PC-9 (cell line): ENCODE data around the gene AP3B1.

ENCODE experiments used
- CTCF ChIP-seq: fragments of 200-600 bp; sonication (generic); conservative IDR thresholded peaks from 2 replicates; pipeline ENCODE4 v1.6.1; 2017; ENCODE audit warnings: mixed run types, antibody characterized with exemption, mild to moderate bottlenecking, moderate library complexity
- EZH2 ChIP-seq: fragments of 200-600 bp; sonication (generic); IDR thresholded peaks from 2 replicates; pipeline ENCODE4 v1.8.0; 2017; ENCODE audit warnings: antibody characterized with exemption, low read depth

GRCh38 chr5:78236046-78236445, 58.5 kb downstream of the AP3B1 start:
- TF ChIP-seq CTCF: no peak
- no peak for TF ChIP-seq EZH2
